GM18868 (cell line): ENCODE measurements around the gene GPSM1.

Experiments used
- ATAC-seq: cut with Tn5 transposase; IDR thresholded peaks from one replicate; pipeline ENCODE4 v1.9.1; 2021; ENCODE audit warnings: mild to moderate bottlenecking, moderate library complexity; ENCODE audit not compliant: unreplicated experiment

The GPSM1 gene

GRCh38 chr9:136372561-136373299, 45.4 kb downstream of the GPSM1 start:
- no peak for ATAC-seq

DNA sequence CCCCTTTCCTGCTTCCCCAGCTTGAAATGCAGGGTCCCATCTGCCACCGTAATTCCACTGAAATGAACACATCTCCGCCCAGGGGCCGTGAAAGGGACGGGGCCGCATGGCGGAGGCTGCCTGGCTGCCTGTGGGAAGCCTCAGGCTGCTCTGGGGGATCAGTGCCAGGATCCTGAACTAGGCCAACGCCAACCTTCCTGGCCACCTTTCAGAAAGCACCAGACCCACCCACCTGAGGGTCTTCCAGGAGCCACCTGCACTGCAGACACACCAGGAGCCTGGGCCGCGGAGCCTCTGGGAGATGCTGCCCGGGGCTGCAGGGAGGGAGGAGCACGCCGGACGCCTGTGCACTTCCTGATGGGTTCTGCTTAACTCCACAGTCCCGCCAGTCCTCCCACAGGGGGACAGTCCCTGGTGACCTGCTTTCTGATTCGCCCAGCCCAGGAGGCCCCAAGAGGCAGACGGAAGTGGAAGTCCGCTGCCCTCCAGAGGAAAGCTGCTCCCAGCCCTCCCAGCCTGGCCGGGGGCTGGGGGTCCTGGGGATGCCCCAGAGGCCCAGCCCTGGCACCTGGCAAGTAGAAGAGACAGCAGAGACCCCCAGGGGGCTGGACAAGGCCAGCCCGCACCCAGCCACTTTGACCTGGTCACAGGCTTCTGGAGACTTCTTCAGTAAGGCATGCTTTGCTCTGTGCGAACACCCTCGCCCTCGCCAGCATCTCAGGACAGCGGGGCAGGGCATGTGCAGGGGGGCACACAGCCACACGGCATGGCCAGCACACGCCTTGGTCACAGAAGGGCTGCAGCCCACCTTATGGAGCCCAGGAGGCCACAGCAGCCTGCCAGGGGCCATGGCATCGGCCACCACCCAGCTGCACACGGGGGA, 46.2 kb downstream of the GPSM1 start, which contains the start of gene CARD9:
Gene CARD9, minus strand, starts transcription at position 370 of the 883 bp plus-strand sequence. CDS start 1,591 bp downstream, outside the sequence.
- no peak for ATAC-seq

- no peak for ATAC-seq
Observed at GRCh38 chr9:136374183-136374575, 46.8 kb downstream of the GPSM1 start.

DNA sequence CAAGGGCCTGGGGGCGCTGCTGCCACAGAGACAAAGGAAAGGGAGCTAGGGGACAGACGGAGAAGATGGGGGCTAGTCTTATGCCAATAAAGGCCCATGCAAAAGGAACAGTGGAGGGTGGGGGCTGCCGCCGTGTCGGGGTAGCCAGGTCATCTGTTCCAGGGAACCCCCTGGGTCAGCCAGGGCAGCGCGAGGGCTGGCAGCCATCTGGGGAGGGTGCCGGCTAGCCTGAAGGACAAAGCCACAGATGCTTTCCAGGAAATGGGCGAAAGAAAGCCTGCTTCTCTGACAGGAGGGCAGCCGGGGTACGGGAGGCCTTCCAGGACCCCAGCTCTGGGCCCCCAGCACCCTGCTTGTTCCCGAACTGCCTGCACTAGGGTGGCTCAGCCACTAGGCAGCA, 47.8 kb downstream of the GPSM1 start:
- no peak for ATAC-seq

DNA sequence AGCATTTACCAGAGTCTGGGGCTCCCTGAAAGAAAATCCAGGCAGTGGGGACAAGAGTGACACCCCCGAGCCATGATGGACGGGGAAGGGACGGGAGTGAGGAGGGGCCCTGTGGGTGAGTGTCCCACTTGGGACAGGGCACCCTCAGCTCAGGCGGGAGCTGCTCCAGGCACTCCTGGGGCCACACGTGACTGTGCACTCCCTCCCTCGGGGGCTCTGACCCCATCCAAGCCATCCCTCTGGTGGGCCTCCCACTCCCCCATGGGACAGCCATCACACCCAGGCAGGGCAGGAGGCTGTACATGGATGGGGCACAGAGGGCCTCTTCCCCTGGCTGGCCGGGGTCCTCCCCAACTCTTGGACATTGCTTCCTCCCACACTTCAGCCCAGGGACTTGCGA, 49.1 kb downstream of the GPSM1 start:
- ATAC-seq, result no peak

DNA sequence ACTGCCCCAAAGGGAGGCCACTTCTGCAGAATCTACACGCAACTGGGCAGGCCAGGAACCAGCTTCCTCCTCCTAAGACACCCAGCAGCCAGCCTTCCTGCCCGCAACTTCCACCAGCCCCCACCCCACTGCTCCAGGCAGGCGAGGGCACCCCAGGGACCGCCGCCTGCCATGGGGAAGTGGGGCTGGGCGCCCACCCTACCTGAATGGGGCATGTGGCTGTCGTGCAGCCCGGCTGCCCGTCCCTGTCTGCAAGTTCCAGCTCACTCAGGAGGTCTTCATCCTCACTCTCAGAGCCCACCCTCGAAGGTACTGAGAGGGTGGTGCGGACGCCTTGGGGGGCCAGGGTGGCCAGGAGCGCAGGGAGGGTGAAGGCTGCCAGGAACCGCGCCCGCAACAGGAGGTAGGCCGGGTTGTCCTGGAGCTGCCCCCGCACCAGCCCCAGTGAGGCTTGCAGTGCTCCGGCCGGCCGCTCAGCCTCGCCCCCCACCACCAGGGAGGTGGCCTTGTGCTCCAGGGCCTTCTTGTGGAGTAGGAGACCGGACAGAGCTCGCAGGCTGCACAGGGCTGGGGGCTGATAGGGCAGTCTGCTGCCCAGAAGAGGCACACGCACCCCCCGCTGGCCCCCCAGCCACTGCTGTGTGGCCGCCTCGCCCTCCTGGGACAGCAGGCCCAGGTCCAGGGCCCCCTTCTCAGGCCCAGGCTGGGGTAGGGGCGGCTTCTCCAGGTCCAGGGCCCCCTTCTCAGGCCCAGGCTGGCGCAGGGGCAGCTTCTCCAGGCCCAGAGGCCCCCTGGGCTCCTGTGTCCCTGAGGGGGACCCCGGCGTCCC, 50.2 kb downstream of the GPSM1 start:
- ATAC-seq, result no peak

- no peak for ATAC-seq
Observed at GRCh38 chr9:136378170-136379002, 51.0 kb downstream of the GPSM1 start.

DNA sequence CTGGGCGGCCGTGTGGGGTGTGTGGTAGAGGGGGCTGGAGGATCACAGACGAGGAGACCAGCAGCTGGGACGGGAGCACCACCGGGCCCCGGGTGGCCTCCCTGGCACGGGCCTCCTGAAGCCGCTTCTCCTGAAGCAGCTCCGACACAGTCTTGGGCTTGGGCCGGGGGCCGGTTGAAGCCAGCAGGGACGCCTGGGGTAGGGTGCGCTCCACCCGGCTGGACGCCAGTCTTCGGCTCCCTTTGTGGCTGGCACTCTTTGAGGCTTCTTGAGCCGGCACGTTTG, 51.6 kb downstream of the GPSM1 start:
- no peak for ATAC-seq

- ATAC-seq, result no peak
Observed at GRCh38 chr9:136379401-136379800, 52.1 kb downstream of the GPSM1 start.

DNA sequence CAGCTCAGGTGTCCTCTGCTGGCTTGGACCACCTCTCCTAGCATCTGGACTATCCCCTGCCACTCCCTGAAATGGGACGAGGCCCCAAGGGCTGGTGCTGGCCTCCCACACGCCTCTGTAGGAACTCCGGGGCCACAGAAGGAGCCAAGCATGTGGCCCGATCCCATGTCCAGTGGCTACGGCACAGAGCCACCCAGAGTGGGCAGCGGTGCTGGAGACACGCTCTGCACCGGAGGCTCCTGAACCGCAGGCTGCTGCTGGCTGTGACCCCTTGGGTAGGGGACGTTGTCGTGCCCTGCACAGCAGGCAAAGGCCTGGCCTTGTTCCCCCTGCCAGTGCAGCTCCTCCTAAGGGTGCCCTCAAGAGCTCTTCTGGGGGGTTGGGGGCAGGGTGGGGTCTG, 52.6 kb downstream of the GPSM1 start:
- ATAC-seq, result no peak

DNA sequence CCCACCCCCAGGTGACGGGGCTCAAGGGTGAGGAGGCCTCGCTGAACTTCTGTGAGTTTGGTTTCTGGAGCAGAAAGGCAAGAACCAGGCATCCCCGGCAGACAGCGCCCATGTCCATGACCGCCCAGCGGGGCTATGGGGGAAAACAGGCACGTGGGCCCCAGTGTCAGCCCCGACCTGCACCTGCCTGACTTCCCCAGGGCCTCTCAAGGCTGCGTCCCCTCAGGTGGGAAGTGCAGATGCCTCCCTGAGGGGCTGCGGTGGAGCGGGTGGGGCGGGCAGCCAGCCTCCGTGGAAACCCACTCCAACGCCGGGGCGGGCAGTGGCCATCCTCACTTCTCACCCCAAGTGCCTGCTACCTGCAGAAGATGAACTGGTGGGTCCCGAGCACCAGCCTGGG, 53.0 kb downstream of the GPSM1 start:
- no peak for ATAC-seq

- ATAC-seq, result no peak
Observed at GRCh38 chr9:136381311-136381710, 54.0 kb downstream of the GPSM1 start.

DNA sequence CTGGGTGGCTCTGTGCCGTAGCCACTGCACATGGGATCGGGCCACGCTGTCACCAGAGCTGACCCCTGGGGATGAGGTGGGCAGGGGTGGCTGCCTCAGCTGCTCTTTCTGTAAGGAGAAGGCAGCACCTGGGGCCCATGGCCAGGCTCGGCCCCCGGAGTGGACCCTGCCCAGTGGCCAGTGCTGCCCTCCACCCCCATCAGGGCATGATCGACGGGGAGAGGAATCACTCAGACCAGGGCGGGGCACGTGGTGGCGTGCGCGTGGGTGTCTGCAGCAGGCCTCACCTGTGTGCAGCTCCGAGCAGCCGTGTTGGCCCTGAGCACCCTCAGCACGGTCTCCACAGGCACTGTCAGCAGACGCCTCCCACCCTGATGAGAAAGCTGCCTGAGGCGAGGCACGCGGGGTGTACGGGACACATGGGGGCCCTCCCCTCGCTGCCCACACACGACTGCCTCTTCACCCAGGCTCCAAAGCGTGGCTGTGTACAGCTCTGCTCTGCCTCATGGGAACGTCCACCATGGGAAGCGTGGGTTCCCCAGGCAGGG, 54.7 kb downstream of the GPSM1 start:
- no peak for ATAC-seq

GRCh38 chr9:136383436-136383835, 56.1 kb downstream of the GPSM1 start:
- ATAC-seq, result no peak

DNA sequence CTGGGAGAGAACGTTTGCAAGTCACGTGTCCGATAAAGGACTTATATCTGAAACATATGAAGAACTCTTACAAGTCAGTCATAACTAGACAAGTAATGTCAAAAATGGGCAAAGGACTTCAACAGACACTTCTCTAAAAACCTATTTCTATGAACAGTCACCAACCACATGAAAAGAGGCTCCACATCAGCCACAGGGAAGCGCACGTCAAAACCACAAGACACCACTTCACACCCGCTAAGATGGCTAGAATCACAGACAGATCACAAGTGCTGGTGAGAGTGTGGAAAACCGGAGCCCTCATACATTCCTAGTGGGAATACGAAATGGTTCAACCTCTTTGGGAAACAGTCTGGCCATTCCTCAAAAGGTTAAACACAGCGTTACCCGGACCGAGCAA, 57.7 kb downstream of the GPSM1 start:
- no peak for ATAC-seq

- no peak for ATAC-seq
Observed at GRCh38 chr9:136386018-136386417, 58.7 kb downstream of the GPSM1 start.

- no peak for ATAC-seq
Observed at GRCh38 chr9:136387217-136387616, 59.9 kb downstream of the GPSM1 start.

- ATAC-seq, result no peak
Observed at GRCh38 chr9:136389396-136389795, 62.1 kb downstream of the GPSM1 start.

GRCh38 chr9:136391737-136392537, 64.6 kb downstream of the GPSM1 start:
- ATAC-seq, result no peak
